B cell (primary cell): ENCODE data around the gene EHHADH. TPM values are rescaled to one million over a fixed set of nuclear protein-coding genes. Genes with fewer than 3 reads are reported as not detected.

Experiments
- ATAC-seq: fragments of 200-7000 bp; cut with Tn5 transposase; one replicate; pipeline ENCODE4 v1.10.0; 2021; ENCODE audit warnings: low read depth, mild to moderate bottlenecking, moderate number of reproducible peaks, moderate library complexity
- CTCF ChIA-PET: fragments of 350-600 bp; sonication (Branson Sonifier 250); formaldehyde crosslinking; loops from one replicate; lab custom pipeline; 2021; ENCODE audit warnings: antibody characterized with exemption, inconsistent platforms; lab: Charles Lee
- POLR2A ChIA-PET: fragments of 350-600 bp; sonication (Branson Sonifier 250); formaldehyde crosslinking; loops from one replicate; lab custom pipeline; 2021; ENCODE audit warnings: antibody characterized with exemption; lab: Charles Lee
- DNase-seq: peaks from one replicate; pipeline ENCODE4 v3.0.0; 2013
- H2AFZ ChIP-seq: 2 replicates; pipeline ENCODE4 v1.6.1; 2012; ENCODE audit warnings: mild to moderate bottlenecking, low read depth, low read length; ENCODE audit not compliant: insufficient read depth, poor library complexity, severe bottlenecking
- H3K27ac ChIP-seq, 2 donors: 1 replicate in 1 of 2; 2 replicates in 1 of 2; pipeline ENCODE4 v1.5.1; 2012 to 2013; ENCODE audit warnings: low read length in 2 of 2, mild to moderate bottlenecking in 2 of 2, moderate library complexity in 1 of 2
- H3K27me3 ChIP-seq, 4 experiments: fragments of 200-600 bp in 1 of 4; sonication (generic) in 1 of 4; replicated peaks in 1 of 4; 1 replicate in 2 of 4; 2 replicates in 2 of 4; pipeline versions ENCODE4 v1.6.1 to v1.7.0; 2013 to 2016; ENCODE audit warnings: low read length in 3 of 4, mild to moderate bottlenecking in 2 of 4, mixed read lengths in 1 of 4, moderate library complexity in 1 of 4; ENCODE audit not compliant: insufficient read depth in 4 of 4, control insufficient read depth in 3 of 4; ENCODE audit errors: control extremely low read depth in 1 of 4
- H3K36me3 ChIP-seq, 2 experiments: replicated peaks in 1 of 2; 1 replicate in 1 of 2; 2 replicates in 1 of 2; pipeline versions ENCODE4 v1.6.1 to v1.7.1; 2013; ENCODE audit warnings: low read length in 1 of 2; ENCODE audit not compliant: insufficient read depth in 2 of 2, control insufficient read depth in 1 of 2; ENCODE audit errors: control extremely low read depth in 1 of 2, extremely low read depth in 1 of 2
- H3K4me1 ChIP-seq, 2 donors: fragments of 200-600 bp in 1 of 2; sonication (generic) in 1 of 2; 1 replicate in 1 of 2; 2 replicates in 1 of 2; pipeline versions ENCODE4 v1.5.1 to v1.6.1; 2013 to 2017; ENCODE audit warnings: low read length in 2 of 2; ENCODE audit not compliant: control insufficient read depth in 2 of 2, insufficient read depth in 2 of 2
- H3K4me2 ChIP-seq: replicated peaks from 2 replicates; pipeline ENCODE3; 2012; ENCODE audit warnings: mild to moderate bottlenecking, low read depth, low read length; ENCODE audit not compliant: poor library complexity, severe bottlenecking
- H3K4me3 ChIP-seq, 5 experiments: fragments of 200-600 bp in 1 of 5; sonication (generic) in 1 of 5; 1 replicate in 3 of 5; 2 replicates in 2 of 5; pipeline versions ENCODE4 v1.5.1 to v1.7.0; 2011 to 2016; ENCODE audit warnings: low read length in 4 of 5, mild to moderate bottlenecking in 4 of 5, low read depth in 2 of 5, control low read depth in 1 of 5, moderate library complexity in 1 of 5; ENCODE audit not compliant: insufficient read depth in 1 of 5; ENCODE audit errors: control extremely low read depth in 1 of 5, extremely low read depth in 1 of 5
- H3K79me2 ChIP-seq: fragments of 200-600 bp; sonication (generic); one replicate; pipeline ENCODE4 v1.6.0; 2016; ENCODE audit warnings: low read length; ENCODE audit not compliant: control insufficient read depth, insufficient read depth
- H3K9ac ChIP-seq: fragments of 200-600 bp; sonication (generic); 2 replicates; pipeline ENCODE4 v1.6.1; 2017; ENCODE audit warnings: mild to moderate bottlenecking, low read length, moderate library complexity
- H3K9me3 ChIP-seq, 3 donors: one replicate each; pipeline versions ENCODE4 v1.6.1 to v1.7.1; 2013; ENCODE audit warnings: low read length in 2 of 3; ENCODE audit not compliant: control insufficient read depth in 2 of 3, insufficient read depth in 1 of 3; ENCODE audit errors: control extremely low read depth in 1 of 3
- H4K20me1 ChIP-seq: 2 replicates; pipeline ENCODE4 v1.6.0; 2012; ENCODE audit warnings: mild to moderate bottlenecking, low read length; ENCODE audit not compliant: insufficient read depth, control insufficient read depth, poor library complexity, severe bottlenecking
- H3K27ac Mint-ChIP-seq: one replicate; pipeline ENCODE4 v1.8.0; 2021; ENCODE audit warnings: mixed read lengths
- H3K27me3 Mint-ChIP-seq: one replicate; pipeline ENCODE4 v1.8.0; 2021; ENCODE audit warnings: mixed read lengths
- H3K4me1 Mint-ChIP-seq: one replicate; pipeline ENCODE4 v1.8.0; 2021; ENCODE audit warnings: mixed read lengths
- H3K4me3 Mint-ChIP-seq: one replicate; pipeline ENCODE4 v1.8.0; 2021; ENCODE audit warnings: mixed read lengths
- H3K9me3 Mint-ChIP-seq: one replicate; pipeline ENCODE4 v1.8.0; 2022; ENCODE audit warnings: mixed read lengths; ENCODE audit not compliant: insufficient read depth
- EZH2 ChIP-seq: IDR thresholded peaks from 2 replicates; pipeline ENCODE4 v1.6.1; 2012; ENCODE audit warnings: borderline replicate concordance, low read depth, mild to moderate bottlenecking, moderate library complexity, low read length; ENCODE audit not compliant: insufficient read depth, poor library complexity, severe bottlenecking
- WGBS: methylation state at CpG from one replicate; pipeline ENCODE4 v1.1.5; 2013; ENCODE audit warnings: missing lambda C conversion rate; ENCODE audit not compliant: insufficient coverage; 5-methylcytosine and 5-hydroxymethylcytosine counted together
- intact Hi-C: fragments of 100-400 bp; cut with micrococcal nuclease; formaldehyde crosslinking; loops from one replicate; pipeline ENCODE4 v1.10.0; 2022
- polyA plus RNA-seq: library from polyadenylated mRNA; depleted of rRNA; stranded (reverse); fragments of >200 nt; gene quantifications from 2 replicates; pipeline ENCODE4 v1.2.3, GENCODE V29; 2012
- total RNA-seq, 2 donors: library from RNA; stranded (reverse); fragments of 120-200 nt in 1 of 2; gene quantifications; 1 replicate in 1 of 2; 2 replicates in 1 of 2; pipeline versions ENCODE4 v1.2.3 to v1.2.4, GENCODE V29; 2013 to 2022
- TF ChIP-seq, protein P1 (sequence below): fragments of 200-600 bp; IDR thresholded peaks from one replicate; pipeline ENCODE4 v1.8.0; 2022; ENCODE audit warnings: antibody characterized with exemption, mild to moderate bottlenecking

EHHADH gene
- total and polyA plus RNA-seq, 2 donors (not counting 1 experiment from before 2014, with no cell fraction given), result 0.30 to 1.4 TPM

DNA sequence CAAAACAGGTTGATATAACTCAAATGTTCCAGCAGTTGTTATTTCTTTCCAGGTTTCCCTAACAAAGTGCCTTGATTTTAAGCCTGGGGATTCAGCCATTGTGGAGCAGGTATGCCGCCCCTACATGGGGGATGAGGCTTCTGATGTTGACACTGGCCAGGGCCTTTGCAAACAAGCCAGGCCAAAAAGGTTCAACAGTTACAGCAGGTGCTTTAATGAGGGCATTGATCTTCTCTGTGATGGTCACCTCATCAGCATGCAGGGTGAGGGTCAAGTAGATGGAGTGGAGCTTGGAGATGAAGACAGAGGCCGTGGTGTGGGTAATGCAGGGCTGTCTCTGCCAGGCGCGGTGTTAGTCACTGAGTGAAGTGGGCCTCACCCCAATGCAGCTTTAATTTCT lies 22.6 kb upstream of the EHHADH start:
- no peaks in the 10 kb centered on the region for H4K20me1 ChIP-seq
- Mint-ChIP-seq H3K27me3 (peaks cover 58% of the 10 kb centered on the region), H3K4me3 (no peak overlapping the region), H3K9me3 (peaks cover 3% of the 10 kb centered on the region), H3K4me1 (peaks cover 4% of the 10 kb centered on the region), H3K27ac (no peak overlapping the region)
- no peak overlapping the region for H2AFZ ChIP-seq
- no peaks in the 10 kb centered on the region for H3K36me3 ChIP-seq
- intact Hi-C loops, result no loop called here
- H3K27me3 ChIP-seq, result peaks cover 0 to 15% (median 12%) of the 10 kb centered on the region in 4 experiments
- H3K9ac ChIP-seq, result no peak overlapping the region
- ChIA-PET CTCF (no interaction called here), POLR2A (no interaction called here)
- 94% methylated on average over 1 of the region's 4 CpGs for WGBS
- no peaks in the 10 kb centered on the region for H3K79me2 ChIP-seq
- H3K4me2 ChIP-seq, result no peak overlapping the region
- DNase-seq (no peak), ATAC-seq (no peak)
- no peak overlapping the region for H3K4me3 ChIP-seq
- TF ChIP-seq, protein P1, sequence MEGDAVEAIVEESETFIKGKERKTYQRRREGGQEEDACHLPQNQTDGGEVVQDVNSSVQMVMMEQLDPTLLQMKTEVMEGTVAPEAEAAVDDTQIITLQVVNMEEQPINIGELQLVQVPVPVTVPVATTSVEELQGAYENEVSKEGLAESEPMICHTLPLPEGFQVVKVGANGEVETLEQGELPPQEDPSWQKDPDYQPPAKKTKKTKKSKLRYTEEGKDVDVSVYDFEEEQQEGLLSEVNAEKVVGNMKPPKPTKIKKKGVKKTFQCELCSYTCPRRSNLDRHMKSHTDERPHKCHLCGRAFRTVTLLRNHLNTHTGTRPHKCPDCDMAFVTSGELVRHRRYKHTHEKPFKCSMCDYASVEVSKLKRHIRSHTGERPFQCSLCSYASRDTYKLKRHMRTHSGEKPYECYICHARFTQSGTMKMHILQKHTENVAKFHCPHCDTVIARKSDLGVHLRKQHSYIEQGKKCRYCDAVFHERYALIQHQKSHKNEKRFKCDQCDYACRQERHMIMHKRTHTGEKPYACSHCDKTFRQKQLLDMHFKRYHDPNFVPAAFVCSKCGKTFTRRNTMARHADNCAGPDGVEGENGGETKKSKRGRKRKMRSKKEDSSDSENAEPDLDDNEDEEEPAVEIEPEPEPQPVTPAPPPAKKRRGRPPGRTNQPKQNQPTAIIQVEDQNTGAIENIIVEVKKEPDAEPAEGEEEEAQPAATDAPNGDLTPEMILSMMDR, result no peak
- no peak for TF ChIP-seq EZH2
- H3K9me3 ChIP-seq, result peaks cover 0 to 2% (median 0%) of the 10 kb centered on the region in 3 donors
- no peak overlapping the region for H3K27ac ChIP-seq
- peaks cover 0 to 4% of the 10 kb centered on the region in 2 donors for H3K4me1 ChIP-seq

DNA sequence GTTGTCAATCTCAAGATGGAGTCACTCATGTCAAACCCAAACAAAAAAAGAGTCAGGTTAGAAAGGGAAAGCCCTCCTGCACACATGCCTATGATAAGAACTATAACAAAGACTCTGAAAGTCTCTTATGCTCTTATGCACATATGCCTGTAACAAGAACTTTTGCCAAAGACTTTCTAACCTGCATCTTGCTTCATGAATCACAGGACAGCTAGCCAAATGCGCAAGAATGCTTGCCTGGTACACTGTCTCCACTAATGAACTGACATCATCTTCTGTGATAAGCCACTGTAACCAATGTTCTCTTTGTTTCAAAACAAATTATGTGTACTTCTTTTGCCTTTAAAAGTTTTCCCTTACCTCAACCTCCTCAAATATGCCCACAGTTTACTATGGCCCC lies 18.2 kb upstream of the EHHADH start:
- intact Hi-C loops, result no loop called here

More for the DNA sequence above, 18.2 kb upstream of the EHHADH start:
- peaks cover 0 to 22% (median 15%) of the 10 kb centered on the region in 4 experiments for H3K27me3 ChIP-seq
- no peak for TF ChIP-seq EZH2
- TF ChIP-seq, protein P1, result no peak
- H3K4me1 Mint-ChIP-seq, result no peaks in the 10 kb centered on the region
- no peaks in the 10 kb centered on the region for H3K9me3 ChIP-seq
- no peak overlapping the region for H3K4me3 Mint-ChIP-seq
- no peak overlapping the region for H3K4me2 ChIP-seq
- no peak overlapping the region for H3K4me3 ChIP-seq
- H3K27ac ChIP-seq, result no peak overlapping the region
- WGBS, result 100% methylated on average over 1 of the region's 1 CpG
- ChIA-PET POLR2A (no interaction called here), CTCF (no interaction called here)
- H3K27ac Mint-ChIP-seq, result no peak overlapping the region
- DNase-seq, result no peak
- H4K20me1 ChIP-seq, result no peaks in the 10 kb centered on the region
- no peak overlapping the region for H2AFZ ChIP-seq
- ATAC-seq, result no peak
- peaks cover 64% of the 10 kb centered on the region for H3K27me3 Mint-ChIP-seq
- no peak overlapping the region for H3K9ac ChIP-seq
- H3K36me3 ChIP-seq, result no peaks in the 10 kb centered on the region
- H3K9me3 Mint-ChIP-seq, result peaks cover 2% of the 10 kb centered on the region
- no peaks in the 10 kb centered on the region for H3K4me1 ChIP-seq
- no peaks in the 10 kb centered on the region for H3K79me2 ChIP-seq
